Left forelimb (tissue), 1 donor: Measurements from ENCODE around the gene MXRA8.
A peak's percentile ranks its signal among the peaks of the same experiment; 100 is the strongest.
"Not testable (repeated sequence)": the region's sequence is repeated elsewhere in the genome, so short reads cannot be mapped to it uniquely, and the experiment has no call there.

Experiments used
- DNase-seq: peaks from one replicate; pipeline ENCODE4 v3.0.0-alpha.2; 2018; ENCODE audit warnings: low spot score

The MXRA8 gene

DNA sequence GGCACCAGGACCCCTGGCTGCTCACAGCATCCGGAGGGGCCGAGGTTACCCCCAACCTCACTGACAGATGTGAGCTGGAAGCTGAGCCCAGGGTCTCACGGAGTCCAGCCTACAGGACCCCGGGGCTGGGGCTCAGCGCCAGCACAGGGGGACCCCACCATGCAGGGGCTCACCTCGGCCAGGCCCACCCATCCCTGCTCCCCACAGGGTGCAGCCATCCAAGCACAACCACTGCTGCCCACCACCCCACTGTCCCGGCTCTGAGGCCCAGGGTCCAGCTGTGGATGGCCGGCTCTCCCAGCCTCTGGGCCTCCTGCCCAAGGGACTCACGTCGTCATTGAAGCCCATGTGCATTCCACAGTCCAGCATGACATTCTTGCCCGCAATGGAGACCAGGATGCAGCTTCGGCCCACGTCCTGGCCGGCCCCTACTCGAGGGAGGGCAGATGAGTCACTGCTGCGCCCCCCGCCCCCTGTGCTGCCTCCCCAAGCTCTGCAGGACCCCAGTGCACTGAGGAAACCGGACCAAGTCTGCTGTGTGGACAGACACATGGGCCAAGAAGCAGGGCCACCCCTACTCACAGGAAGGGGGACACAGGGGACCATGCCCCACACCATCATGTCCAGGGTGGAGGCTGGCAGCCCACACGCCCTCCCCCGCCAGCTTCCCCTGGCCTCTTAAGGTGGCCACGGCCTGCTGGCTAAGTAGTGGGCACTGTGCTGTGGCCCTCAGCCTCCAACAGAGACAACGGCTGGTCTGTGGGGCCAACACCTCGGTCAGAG lies 37.5 kb downstream of the MXRA8 start:
- no peak for DNase-seq

DNA sequence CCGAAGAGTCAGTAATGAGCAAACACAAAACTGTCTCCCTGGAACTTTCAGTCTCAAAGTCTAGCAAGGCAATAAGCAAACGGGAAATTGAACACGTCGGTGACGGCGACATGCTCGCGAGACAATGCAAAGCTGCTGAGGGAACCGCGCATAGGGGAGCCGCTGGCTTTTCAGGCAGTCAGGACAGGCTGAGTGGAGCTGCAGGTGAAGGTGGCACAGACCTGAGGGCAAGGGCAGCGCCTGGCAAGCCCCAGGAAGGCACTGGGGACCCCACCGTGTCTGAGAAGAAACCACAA lies 38.8 kb downstream of the MXRA8 start:
- DNase-seq, result no peak

DNA sequence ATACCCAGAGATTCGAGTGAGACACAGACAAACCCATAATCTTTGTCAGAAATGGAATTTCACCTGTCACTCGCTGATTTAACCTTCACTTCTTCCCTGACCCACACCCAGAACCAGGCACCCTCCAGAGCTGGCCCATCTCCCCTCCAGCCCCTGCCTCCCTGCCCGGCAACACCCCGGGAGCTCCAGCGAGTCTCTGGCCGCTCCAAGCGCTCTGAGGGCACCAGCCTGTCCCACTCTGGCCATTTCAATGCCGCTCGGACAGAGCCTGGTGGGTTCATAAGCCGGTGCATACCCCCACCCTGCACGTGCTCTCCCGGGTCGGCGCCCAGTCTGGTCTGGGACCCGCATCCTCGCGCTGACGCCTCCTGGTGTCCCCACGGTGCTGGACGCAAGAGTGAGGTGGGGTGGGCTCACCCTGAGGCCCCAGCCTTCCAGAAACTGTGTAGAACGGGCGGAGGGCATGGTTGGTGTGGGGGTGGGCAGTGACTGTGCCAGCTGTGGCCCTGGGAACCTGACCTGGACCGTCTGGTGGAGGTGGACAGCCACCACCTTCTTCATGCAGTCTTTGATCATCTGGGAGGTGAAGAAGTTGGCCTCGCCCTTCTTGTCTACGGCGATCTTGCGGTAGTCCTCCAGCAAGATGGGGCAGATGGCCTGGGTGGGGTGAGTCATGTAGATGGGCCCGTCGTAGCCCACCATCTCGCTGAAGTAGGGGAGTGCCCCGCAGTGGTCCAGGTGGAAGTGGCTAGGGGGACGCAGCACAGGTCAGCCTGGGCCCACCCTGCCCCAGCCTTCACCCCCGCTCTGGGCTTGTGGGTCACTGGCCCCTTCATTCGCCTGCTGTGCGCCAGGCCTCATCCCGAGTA lies 39.3 kb downstream of the MXRA8 start:
- DNase-seq, result no peak

DNA sequence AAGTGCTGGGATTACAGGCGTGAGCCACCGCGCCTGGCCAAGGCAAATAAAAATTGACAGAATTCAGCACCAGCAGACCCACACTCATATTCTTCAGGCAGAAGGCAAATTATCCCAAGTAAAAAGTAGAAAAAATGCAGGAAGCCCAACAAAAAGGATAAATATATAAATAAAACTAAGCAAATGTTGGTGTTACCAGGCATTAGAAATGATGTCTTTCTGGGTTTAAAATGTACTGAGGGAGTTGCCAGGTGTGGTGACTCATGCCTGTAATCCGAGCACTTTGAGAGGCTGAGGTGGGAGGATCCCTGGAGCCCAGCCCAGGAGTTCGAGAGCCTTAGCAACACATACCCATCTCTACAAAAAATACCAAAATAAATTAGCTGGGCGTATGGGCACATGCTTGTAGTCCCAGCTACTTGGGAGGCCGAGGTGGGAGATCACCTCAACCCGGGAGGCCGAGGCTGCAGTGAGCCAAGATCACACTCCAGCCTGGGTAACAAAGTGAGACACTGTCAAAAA lies 40.2 kb downstream of the MXRA8 start:
- DNase-seq, result no peak

DNA sequence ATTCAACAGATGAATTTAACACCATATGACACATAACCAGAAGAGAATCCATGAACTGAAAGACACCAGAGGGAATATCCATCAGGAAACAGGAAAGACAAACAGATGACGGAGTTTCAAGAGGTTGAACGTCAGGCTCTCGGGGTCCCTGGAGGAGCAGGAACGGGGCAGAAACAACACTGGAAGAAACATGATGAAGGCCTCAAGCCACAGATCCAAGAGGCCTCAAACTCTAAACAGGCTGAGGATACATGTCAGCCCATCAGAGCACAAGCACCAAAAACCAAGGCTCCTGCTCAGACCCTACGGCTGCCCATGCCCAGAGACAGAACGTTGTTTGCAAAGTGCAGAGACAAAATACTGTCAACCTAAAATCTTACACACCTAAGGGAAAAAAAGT lies 40.9 kb downstream of the MXRA8 start:
- no peak for DNase-seq

DNA sequence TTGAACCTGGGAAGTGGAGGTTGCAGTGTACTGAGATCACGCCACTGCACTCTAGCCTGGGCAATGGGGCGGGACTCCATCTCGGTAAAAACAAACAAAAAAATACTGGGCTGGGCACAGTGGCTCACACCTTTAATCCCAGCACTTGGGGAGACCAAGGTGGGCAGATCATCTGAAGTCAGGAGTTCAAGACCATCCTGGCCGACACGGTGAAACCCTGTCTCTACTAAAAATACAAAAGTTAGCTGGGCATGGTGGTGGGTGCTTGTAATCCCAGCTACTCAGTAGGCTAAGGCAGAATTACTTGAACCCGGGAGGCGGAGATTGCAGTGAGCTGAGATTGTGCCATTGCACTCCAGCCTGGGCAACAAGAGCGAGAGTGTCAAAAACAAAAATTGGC lies 42.2 kb downstream of the MXRA8 start:
- not testable (repeated sequence) for DNase-seq

DNA sequence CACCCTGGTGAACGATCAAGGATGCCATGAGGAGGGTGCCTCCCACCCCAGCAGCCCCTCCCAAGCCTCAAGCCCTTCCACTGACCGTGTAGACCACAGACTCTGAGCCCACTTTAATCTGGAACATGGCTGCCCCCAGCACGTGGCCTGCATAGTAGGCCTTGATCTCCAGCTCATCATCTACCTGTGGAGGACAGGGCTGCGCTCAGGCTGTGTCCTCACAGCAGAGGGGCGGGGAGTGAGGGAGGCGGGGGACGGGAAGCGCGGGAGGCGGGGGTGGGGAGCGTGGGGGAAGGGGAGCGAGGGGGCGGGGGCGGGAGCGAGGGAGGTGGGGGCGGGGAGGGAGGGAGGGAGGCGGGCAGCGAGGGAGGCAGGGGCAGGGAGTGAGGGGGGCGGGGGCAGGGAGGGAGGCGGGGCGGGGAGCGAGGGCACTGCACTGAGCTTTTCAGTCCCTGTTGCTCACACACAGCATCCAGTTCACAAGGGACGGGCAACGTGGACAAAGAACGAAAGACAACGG lies 42.9 kb downstream of the MXRA8 start:
- DNase-seq, result no peak

DNA sequence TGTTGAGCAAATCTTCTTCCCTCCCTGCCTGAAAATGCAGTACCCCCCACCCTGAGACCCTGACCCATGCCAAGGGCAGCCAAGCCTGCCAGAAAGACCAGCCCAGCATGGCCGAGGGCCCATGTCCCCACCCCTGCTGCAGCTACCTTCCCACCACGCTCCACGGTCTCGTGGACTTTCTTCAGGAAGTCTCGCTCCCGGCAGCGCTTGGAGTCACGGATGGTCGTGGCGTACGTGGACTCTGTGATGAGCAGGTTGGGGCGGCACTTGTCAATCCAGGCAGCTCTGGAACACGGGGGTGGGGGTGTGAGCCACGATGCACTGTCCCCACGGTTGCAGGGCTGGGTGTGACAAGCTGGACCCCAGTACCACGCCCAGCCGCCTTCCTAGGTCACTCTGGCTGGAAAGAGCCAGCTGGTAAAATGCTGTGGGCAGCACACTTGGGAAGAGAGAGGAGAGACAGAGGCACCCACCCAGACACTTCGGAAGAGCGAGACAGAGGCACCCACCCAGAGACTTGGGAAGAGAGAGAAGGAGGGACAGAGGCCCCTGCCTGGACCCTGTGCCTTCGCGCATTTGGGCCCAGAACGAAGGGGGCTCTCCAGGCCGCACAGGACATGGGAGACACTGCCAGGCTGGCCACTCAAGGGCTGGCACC lies 43.5 kb downstream of the MXRA8 start:
- DNase-seq, result no peak

DNA sequence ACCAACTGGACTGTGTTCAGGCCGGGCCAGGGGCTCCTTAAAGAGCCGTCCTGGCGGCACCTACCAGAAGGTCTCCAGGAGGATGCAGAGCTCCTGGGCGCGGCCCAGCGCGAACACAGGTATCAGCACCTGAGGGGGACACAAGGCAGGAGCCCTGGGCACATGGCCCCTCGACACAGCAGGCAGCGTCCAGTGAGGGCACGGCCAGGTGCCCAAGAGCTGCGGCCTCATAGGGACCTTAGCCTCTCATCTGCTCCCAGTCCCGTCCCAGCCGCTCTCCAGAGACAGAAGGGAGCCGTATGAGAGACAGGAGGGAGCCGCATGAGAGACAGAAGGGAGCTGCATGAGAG lies 44.1 kb downstream of the MXRA8 start:
- DNase-seq, result no peak

DNA sequence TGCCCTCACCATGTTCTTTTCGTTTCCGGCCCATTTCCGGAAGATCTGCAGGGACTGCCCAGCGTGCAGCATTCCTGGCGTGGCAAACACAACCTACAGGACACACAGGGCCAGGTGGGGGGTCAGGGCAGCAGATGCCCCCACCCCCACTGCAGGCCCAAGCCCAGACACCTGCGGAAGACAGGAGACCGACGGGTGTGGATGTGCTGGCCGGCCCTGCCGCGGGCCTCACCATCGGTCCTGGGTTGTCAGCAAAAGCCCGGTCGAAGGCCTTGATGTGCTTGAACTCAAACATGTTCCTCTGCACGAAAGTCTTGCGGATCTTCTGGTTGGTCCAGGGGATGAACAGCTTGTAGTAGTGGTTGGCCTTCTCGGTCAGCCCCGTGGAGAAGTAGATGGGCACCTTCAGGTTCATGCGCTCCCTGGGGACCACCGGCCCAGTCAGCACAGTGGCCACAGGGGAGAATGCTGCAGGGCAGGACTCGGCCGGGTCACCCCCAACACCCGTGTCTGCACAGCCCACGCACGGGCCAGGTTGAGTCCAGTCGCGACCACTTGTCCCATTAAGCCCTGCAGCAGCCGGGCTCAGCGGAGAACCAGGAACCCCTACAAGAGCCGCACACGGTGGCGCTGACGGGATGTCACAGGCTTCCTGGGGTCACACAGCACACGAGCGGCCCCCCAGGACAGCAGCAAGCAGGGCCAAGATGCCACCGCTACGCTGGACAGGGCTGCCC lies 44.7 kb downstream of the MXRA8 start:
- DNase-seq, result no peak

DNA sequence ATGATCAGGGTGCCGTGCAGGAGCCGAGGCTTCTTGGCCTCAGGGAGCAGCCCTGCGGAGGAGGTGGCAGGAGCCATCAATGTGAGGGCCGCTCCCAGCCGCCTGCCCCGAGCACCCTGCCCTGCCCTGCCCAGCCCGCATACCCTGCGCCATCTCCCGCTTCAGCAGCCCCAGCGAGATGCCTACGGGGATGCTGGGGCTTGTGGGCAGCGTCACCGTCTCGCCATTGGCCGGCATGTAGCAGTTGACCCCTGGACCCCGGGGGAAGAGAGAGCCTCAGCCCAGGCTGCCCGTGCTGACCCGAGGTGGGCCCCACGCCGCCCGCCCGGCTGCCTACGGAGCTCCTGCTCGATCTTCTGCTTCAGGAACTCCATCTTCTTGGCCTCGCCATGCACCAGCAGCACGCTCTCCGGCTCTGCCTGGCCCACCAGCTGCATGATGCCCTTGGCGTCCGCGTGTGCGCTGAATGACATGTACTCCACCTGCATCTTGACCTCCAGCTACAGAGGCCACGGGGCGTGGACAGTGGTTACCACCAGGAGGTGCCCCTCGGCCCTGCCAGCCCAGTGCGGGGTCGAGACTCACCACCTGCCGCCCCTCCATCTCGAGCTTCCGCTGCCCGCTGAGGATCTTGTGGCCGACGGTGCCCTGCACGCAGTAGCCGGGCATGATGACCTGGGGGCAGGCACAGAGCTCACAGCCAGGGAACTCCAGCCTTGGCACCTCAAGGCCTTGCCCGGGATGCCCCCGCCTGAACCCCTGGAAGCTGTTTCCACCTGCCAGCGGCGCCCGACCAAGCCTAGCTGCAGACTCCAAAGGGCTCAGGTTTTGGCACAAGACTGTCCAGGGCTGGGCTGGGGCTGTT lies 45.7 kb downstream of the MXRA8 start:
- no peak for DNase-seq

DNA sequence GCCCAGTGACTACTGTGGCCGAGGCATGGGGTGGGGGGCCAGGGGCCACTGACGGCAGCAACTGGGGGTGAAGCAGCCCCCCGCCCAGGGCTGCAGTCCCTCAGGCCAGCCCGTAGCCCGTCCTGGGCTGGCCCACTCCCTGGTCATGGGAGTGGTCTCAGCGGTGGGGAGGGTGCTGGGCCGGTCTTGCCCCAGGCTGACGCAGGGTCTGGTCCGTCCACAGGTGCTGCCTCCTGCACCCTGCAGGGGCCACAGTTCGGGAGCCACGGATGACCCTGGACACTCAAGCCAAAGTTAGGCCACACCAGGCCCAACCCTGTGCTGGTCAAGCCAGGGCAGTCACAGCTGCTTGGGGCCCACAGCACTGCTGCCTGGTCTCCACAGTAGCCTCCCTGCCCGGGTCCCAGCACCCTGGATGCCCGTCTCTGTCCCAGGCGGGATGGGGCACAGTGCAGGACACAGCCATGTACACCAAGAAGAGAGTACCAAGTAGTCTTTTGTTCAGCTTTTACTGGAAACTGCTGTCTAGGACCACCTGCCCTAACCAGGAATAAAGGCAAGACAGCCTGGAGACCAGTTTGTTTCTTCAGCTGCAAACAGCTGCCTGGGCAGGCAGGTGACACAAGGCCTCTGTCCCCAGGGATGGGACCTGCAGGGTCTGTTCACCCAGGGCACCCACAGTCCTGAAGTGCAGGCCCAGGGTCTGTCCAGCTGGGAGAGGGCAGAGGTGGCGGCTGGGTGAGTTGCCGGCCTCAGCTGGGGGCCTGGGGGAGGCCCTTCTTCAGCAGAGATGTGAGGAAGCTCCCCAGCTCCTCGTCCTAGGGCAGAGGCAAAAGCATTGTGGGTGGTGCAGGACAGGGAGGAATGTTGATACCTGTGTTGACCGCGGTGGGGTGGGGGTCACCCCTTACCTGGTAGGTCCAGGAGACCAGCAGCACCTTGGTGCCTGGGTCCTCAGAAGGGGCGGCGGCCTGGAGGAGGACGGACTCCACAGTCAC lies 46.9 kb downstream of the MXRA8 start:
- no peak for DNase-seq

DNA sequence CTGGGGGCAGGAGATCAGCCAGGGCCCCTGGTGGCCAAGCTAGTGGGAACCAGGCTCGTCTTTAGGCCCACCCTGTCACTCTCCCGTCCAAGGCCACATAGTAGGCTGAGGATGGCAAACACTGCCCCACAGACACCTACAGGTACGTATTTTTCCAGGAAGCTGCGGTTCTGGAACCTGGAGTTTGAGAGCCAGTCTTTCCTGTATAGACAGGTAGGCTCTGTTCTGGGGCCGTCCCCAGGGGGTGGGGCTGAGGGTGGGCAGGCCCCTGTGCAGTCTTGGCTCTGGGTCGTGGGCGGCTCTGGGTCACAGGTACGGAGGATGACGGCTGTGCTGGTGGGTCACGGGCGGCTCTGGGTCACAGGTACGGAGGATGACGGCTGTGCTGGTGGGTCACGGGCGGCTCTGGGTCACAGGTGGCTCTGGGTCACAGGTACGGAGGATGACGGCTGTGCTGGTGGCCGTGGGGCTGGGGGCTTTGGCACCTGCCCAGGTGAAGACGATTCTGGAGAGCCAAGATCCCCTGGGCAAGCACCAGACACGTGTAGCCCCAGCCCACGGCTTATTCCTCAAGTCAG lies 47.8 kb downstream of the MXRA8 start:
- DNase-seq, result no peak

DNA sequence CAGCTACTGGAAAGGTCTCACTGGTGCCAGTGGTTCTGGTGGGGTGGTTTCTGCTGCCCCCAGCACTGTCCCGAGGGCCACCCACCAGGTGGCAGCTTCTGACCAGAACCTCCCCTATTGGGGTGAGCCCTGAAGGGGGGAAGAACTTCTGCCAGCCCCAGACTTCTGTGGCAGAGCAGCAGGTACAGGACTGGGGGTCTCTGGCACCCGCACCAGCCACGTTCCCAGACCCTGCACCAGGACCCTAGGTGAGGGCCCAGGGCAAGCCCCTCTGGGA lies 48.3 kb downstream of the MXRA8 start:
- no peak for DNase-seq

DNA sequence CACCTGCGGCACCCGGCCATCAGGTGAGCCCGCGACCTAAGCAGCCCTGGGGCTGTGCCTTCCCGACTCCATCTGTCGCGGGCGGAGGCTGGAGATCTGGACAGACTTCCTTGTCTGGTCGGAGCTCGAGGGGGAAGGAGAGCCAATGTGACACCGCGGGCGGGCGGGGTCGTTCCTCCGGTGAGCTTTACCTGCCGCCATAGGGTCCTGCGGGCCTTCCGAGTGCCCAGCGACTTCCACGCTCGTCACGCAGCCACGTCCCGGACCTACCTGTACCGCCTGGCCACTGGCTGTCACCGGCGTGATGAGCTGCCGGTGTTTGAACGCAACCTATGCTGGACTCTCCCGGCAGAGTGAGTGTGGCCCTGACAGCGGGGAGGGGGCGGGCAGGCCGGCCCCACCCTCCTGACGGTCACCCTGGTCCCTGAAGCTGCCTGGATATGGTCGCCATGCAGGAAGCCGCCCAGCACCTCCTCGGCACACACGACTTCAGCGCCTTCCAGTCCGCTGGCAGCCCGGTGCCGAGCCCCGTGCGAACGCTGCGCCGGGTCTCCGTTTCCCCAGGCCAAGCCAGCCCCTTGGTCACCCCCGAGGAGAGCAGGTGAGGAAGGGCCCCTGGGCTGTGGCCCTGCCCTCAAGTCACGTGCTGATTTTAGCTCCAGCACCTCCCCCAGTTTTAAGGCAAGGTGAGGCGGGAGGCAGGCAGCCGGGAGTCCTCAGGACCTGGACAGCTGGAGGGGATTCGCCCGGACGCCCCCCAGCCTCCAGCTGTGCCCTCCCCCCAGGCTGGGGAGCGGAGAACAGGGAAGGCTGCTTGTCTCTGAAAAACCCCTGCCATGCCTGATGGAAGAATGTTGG lies 48.9 kb downstream of the MXRA8 start:
- DNase-seq, result no peak

DNA sequence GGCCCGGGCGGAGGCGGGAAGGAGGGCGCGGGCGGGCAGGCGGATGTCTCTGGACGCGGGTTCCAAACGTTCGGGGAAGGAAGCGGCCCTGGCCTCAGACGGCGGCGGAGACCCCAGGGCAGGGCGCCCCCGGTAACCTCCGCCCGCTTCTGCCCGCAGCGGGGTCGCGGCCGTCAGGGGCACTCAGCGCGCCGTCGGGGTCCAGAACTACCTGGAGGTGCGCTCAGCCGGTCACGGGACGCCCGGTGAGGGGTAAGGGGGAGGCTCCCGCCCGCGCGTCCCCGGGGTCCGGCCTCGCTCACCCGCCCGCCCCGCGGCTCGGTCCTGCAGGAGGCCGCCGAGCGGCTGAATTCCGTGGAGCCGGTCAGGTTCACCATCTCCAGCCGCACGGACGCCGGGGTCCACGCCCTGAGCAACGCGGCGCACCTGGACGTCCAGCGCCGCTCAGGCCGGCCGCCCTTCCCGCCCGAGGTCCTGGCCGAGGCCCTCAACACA lies 49.6 kb downstream of the MXRA8 start:
- DNase-seq, result no peak

DNA sequence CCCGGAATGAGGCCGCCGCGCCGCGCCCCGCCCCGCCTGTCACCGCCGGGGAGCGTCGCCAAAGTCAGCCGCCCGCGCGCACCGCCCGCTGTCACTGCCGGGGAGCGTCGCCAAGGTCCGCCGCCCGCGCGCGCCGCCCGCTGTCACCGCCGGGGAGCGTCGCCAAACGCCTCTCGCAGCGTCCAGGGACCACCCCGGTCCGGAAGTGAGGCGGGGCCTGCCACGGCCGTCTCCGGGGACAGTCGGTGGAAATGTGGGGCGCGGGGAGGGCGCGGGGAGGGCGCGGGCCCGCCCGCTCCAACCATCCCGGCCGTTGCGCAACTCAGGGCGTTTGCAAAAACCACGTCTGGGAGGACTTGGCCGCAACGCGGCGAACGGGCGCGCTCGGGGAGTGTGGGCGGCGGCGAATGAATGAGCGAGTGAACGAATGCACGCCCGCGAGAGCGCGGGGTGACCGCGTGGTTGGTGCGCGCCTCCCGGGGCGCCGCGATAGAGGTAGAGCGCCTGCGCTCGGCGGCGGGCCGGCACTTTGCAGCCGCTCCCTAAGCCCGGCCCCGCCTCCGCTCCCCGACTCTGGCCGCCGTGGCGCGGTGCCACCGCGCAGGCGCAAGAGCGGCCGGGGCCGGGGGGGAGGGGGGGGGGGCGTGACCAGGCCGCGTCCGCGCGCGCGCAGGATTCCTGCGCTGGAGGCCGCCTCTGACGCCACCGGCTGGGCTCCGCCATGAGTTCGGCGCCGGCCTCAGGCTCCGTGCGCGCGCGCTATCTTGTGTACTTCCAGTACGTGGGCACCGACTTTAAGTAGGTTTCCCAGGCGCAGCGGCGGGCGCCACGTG lies 50.2 kb downstream of the MXRA8 start, which contains the start of the genes ACAP3 and PUSL1:
Gene ACAP3 (minus strand): TSS at position 8 of the 833 bp plus-strand sequence. CDS start 115 bp downstream, outside the sequence.
Gene PUSL1 (plus strand): TSS at position 675 of the 833 bp plus-strand sequence. CDS start 47 bp downstream, at position 722.
- peak; percentile 94 for DNase-seq
